HG03139 (cell line): ENCODE measurements around the gene TEKT2.

Experiments used
- ATAC-seq: cut with Tn5 transposase; IDR thresholded peaks from one replicate; pipeline ENCODE4 v1.9.1; 2021; ENCODE audit not compliant: unreplicated experiment

The TEKT2 gene

DNA sequence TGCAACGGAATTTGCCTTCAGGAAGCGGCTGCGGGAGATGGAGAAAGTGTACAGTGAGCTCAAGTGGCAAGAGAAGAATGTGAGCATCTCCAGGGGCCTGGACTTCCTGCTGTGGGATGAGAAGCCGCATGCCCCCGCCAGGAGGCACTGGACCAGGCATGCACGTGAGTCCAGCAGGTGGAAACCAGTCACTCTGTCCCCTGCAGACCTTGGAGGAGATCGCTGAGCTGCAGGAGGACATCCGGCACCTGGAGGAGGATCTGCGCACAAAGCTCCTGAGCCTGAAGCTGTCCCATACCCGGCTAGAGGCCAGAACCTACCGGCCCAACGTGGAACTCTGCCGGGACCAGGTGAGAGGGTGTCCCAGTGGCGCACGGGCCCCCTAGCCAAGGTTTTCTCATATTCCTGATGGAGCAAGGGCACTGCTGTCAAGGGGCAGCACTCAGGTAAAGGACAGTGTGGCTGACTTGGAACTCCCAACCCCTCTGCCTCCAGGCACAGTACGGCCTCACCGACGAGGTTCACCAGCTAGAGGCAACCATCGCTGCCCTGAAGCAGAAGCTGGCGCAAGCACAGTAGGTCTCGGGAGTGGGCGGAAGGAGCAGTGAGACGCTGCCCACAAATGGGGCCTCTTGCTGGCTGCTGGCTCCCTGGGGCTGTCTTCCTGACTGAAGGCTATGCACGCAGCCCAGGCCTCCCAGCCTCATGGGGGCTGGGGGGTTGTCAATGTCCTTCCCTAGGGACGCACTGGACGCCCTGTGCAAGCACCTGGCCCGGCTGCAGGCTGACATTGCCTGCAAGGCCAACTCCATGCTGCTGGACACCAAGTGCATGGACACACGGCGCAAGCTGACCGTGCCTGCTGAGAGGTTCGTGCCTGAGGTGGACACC, 3.6 kb downstream of the TEKT2 start:
- no peak for ATAC-seq

DNA sequence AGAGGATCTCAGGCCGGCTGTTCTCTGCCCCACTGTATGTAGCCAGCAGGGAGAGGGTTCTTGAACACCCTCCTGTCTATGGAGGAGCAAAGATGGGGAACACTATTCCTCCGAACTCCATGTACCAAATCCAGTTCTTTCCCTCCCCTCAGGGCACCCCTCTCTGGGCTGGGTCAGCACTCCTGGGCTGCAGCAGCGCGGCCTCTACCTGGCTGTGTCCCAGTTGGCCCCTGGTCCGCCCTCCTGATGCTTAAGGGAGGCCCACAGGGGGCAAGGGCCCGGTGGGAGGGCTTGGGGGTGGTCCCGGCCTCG, 4.3 kb downstream of the TEKT2 start:
- peak; percentile 10 for ATAC-seq

DNA sequence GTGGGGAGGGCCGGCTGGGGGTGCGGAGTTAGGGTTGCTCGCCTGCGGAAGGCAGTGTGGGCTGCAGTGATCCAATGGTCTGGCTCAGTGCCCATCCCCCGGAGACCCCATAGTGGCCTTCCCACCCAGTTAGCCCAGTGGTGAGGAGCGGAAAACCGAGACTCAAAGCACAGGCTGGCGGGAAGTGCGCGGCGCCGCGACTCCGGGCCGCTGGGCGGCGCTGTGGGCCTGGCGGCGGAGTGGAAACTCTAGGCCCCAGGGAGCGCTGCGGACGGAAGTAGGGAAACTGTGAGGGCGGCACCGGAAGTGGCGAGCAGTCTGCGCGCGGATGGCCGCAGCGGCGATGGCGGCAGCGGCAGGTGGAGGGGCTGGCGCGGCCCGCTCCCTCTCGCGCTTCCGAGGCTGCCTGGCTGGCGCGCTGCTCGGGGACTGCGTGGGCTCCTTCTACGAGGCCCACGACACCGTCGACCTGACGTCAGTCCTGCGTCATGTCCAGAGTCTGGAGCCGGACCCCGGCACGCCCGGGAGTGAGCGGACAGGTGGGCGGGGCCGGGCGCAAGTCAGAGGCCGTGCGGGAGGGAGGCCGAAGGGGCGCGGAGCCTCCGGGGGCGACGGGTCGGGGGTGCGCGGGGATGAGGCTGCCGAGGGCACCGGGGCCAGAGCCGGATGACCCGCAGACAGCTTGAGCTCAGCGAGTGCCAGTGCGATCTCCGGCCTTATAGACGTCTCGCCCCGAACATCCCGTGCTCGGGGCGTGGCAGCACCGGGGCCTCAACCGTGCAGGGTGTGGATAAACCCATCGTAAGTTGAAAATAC, 4.9 kb downstream of the TEKT2 start, which contains the start of gene ADPRS:
TSS of gene ADPRS (plus strand) at position 316 of the 816 bp plus-strand sequence. CDS start at position 329, 13 bp downstream.
- ATAC-seq = peak; percentile 58

DNA sequence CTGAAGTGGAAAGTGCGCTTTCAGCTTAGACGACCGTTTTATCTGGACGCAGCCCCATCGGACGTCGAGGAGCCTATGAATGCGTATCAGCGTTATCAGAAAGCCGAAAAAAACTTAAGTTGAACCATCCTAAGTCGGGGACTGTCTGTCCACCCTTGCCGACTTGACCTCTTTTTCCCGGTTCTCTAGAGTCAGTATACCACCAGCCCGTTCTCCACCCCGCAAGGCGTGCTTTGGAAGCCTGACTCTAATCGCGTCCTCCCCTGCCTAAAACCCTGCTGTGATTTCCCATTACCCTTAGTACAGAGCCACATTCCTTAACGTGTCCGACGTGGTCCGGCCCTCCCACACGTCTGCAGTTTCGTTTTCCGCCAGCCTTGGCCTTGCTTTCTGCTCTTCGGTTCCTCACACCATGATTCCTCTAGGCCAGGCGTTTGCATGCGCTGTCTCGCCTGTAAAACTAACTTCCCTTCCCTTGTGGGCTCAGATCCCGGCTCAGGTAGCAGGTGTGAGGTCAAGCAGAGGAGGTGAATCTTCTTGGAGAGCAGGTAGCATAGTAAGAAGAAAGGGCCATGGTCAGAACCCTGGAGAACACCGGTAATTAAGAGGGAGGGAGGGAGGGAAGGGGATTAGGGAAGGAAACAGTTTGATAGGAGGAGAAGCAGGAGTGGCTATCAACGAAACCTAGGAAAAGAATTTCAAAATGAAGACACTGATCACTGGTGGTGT, 5.7 kb downstream of the TEKT2 start:
- ATAC-seq = peak; percentile 14

DNA sequence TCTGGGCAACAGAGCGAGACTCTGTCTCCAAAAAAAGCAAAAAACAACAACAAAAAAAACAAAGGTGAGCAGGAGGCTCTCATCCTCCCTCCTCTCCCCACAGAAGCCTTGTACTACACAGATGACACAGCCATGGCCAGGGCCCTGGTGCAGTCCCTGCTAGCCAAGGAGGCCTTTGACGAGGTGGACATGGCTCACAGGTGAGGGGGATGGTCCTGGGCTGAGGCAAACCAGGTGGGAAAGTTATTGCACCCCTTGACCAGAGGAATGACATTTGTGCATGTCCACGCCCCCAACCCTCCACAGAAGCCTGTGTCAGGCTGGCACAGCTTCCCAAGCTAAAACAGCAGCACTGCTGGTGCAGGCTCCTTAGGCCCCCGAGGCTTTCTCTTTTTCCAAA, 7.2 kb downstream of the TEKT2 start:
- no peak for ATAC-seq

DNA sequence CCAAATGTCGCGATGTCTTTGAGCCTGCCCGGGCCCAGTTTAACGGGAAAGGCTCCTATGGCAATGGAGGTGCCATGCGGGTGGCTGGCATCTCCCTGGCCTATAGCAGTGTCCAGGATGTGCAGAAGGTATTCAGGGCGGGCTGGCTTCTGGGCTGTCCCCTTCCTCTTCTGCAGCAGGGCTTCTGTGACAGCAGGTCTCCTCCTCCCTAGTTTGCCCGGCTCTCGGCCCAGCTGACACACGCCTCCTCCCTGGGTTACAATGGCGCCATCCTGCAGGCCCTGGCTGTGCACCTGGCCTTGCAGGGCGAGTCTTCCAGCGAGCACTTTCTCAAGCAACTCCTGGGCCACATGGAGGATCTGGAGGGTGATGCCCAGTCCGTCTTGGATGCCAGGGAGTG, 7.8 kb downstream of the TEKT2 start:
- no peak for ATAC-seq

DNA sequence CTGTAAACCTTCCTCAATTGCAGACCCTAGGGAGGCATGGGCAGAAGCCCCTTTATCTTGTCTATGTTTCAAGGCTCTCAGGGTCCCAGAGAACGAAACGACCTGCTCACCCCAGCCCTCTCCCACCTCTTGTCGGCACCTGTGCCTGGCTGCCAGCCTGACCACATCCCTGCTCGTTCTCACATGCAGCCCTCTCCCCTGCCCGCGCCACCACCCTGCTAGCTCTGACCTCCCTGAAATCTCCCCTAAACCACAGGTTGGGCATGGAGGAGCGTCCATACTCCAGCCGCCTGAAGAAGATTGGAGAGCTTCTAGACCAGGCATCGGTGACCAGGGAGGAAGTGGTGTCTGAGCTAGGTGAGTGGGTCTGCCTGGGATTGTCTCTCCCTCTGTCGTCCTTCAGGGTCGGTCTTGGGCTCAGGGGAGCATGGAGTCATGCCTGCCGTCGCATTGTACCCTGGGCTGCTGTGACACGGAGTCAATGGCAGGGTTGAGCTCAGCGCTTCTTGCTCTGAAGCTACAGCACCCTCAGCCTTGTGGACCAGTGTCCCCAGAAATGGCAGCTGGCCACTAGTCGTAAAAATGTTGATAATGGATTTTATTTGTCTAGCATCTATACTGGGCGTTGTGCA, 8.4 kb downstream of the TEKT2 start:
- no peak for ATAC-seq

DNA sequence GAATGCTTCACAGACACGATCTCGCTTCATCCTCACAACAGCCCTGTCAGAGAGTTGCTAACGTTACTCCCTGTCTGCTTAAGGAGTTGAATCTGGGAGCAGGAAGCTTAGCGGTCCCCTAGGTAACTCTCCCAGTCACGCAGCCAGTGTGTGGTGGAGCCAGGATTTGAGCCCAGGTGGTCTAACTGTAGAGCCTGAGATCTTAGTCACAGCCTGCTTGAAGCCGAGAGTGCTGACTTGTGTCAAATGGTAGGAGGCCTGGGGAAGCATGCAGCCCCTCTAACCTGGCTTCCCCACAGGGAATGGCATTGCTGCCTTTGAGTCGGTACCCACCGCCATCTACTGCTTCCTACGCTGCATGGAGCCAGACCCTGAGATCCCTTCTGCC, 8.9 kb downstream of the TEKT2 start:
- no peak for ATAC-seq

DNA sequence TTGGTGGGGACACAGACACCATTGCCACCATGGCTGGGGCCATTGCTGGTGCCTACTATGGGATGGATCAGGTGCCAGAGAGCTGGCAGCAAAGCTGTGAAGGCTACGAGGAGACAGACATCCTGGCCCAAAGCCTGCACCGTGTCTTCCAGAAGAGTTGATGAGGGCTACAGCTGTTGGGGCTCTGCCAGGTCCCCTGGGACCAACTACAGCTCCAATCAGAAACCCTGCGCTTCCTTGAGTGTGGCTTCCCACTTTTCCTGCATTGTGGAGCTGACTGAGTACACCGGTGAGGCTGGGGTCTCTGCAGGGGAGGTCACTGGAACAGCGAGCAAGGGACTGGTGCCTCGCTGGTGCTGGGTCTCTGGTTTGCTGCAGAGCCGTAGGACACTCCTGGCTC, 9.3 kb downstream of the TEKT2 start:
- ATAC-seq = no peak

DNA sequence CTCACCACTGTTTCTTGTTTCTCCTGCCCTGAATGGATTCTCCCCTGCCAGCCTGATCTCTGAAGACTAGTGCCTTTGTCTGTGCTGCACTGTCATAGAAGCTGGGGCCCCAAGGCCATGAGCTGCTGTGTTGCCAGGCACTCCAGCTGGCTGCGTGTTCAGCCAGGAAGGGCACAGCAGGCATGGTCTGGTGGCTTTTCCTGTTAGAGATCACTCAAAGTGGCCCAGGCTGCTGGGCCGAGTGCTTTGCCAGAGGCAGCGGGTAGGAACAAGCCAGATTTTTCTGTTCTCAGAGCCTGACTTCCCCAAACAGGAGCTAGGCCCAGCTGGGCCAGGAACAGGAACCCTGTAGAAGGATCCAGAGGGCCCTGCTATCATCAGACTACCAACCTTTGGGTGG, 10.0 kb downstream of the TEKT2 start:
- ATAC-seq = no peak

DNA sequence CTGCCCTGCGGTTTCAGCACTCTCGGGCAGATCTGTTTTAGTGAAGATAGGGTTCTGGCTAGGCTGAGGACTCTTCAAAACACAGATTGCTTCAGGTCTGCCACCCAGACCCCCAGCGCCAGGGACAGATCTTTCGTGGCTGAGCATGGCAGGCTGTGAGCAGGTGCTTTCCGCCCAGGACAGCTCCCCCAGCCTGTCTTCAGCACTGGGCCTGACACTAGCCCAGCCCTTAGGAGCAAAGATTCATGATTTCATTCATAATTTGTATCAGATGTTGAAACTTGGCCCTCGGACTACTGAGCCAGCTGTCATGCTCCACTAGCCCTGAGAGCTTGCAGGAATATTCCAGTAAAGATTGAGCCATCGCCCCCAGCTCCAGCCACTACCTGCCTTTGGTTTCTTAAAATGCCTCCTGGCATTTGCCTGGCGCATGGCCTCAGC, 10.7 kb downstream of the TEKT2 start:
- no peak for ATAC-seq

DNA sequence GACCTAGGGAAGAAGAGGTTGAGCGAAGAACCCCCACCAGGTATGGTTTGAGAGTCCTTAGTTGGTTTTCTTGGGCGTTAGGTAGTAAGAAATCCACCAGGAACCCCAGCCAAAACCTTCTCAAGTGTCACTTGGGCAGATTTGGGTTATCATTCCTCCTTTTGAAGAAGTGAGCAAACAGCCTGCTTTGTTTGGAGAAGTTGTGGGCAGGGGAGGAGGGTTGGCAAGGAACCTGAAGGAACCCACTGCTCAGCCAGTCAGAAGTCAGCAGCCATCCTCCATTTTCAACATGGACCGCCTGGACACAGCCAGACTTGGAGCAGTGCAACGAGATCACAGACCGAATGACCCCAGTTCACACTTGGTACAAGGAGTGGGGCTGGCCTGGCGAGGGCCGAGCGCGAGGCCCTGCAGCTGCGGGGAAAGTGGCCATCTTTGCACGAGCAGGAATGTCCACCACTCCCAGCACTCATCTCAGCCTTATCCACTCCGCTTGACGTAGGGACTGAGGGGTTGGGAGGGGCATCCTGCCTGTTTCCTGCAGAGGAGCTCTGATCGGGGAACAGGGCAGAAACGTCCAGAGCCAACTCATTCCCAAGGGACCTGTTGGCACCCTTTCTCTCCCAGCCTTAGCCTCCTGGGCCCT, 12.0 kb downstream of the TEKT2 start:
- ATAC-seq = no peak

DNA sequence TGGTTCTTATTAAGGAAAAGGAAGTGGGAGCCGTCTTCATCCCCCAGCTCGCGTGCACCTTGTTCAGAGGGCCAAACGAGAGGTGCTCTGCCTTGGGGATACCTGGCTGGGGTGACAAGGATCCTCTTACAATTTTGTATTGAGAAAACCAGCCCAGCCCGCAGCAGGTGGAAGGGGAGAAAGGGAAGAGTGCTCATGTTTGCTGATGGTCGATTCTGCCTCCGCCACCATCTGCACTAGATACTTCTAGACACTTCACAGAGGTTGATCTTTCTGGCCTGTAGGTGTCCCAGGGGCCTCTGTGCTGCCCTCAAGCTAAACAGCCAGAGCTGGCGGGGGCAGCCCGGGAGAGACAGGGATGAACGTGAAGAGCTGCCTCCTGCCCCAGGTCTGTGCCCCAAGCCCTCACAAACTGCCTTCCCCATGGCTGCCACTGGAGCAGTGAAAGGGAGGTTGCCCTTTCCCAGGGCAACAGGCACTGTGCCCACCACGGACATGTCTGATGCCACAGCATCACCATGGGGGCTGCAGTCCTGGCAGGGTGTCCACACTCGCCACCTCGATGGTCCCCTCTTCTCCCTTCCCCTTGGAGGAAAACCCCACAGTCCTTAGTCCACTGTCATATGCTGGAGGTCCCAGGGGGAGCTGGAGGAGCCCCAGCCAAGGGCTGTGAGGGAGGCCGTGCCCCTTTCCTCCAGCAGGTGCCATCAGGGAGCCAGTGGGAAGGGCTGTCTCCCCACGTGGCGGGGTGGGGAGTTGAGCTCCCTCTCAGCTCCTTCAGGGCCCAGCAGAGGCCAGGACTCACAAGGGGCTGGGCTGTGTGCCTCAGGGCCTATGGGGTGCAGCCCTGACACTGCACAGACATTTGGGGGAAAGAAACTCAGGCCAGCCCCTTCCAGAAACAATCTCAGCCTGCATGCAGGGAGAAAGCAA, 12.9 kb downstream of the TEKT2 start:
- ATAC-seq = no peak

DNA sequence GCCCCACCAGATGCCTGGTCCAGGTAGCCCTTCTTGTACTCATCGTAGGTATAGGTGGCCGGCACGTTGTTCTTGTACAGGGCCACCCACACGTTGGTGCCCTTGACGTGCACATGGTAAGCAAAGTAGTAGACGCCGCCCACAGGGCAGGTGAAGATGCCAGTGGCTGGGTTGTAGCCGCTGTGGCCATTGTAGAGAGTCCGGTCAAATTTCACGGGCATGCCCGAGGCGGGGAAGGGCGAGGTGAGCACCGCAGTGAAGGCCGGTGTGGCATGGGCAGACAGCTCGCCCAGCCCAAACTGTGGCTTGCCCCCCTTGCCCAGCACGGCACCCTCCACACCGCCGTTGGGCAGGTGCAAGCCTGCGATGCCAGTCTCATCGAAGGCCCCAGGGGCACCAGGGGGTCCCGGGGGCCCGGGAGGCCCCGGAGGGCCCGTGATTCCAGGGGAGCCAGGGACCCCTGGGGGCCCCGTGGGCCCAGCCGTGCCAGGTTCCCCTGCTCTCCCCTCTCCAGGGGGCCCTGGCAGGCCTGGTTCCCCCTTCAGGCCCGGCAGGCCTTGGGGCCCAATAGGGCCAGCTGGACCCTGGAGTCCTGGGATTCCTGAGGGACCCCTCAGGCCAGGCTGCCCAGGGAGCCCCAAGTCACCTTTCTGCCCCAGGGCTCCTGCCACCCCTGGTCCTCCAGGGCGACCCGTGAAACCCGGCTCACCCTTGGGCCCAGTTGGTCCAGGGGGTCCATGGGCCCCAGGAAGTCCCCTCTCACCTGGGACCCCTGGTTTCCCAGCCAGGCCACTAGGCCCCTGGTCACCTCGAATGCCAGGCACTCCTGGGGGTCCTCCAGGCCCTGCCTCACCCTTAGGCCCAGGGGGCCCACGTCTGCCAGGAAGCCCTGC, 14.0 kb downstream of the TEKT2 start:
- ATAC-seq = no peak

DNA sequence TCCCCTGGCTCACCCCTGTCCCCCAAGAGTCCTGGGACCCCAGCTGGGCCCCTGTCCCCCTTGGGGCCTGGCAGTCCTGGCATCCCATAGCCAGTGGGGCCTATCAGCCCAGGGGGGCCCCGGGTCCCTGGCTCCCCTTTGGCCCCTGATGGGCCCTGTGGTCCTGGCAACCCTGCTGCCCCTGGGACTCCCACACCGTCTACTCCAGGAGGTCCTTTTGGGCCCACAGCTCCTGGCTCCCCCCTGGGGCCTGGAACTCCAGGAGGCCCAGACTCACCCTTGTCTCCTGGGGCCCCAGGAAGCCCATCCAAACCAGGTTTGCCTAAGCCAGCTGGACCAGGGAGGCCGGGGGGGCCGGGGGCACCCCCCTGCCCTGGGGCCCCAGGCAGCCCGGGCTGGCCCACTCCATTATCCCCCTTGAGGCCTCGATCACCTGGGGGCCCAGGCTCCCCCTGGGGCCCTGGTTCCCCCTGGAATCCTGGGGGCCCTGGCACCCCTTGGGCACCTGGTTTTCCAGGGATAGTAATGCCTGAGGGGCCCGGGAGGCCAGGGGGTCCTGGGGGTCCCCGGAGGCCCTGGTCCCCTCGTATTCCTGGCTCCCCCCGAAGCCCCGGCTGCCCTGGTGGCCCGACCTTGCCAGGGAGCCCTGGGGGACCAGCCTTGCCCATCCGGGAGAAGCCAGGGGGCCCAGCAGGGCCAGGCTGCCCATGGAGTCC, 14.9 kb downstream of the TEKT2 start:
- ATAC-seq = no peak

DNA sequence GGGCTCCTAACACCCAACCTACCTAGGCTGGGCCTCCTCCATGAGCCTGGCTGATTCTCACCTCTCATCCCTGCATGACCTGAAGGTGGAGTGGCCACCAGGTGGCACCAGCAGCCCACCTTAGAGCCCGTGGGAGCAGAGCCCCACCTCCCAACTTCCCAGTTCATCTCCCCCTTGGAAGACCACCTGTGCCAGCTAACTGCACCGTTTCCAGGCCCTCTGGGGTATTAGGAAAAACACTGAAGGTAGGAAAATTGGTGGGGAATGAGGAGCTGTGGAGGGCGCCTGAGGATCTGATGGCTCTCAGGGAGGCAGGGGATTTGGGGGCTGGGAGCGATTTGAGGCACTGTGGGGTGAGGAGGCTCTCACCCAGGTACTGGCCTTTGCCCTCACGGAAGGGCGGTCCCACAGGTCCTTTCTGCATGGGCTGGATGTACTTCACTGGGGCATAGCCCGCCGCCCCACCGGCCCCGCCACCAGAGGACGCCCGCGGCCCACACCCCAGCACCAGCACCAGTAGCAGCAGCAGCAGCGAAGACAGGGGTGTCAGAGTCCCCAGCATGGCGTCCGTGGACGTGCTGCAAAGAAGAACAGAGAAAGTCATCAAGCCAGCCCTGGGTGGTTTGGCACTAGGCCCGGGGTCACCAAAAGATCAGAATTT, 15.9 kb downstream of the TEKT2 start:
- no peak for ATAC-seq

DNA sequence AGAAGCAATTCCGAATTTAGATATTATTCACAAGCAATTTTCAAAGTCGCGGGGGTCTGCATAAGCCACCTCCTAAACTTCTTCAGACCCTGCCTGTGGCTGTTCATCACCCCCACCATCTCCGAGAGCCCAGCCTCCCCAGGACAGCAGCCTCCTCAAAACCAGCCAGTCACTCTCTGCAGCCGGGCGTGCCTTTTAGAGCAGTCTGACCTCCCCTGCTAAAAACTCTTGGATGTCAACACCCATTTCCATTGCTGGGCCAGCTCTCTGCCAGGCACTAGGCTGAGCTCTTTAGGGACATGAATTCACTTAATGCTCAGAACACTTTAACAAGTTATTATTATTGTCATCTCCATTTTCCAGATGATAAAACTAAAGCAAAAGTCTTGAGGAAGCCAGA, 16.5 kb downstream of the TEKT2 start:
- no peak for ATAC-seq
